ENCODE results near the gene GUCA2A. TPM values are rescaled to one million over a fixed set of nuclear protein-coding genes. Genes with fewer than 3 reads are reported as not detected.

GUCA2A gene
- total RNA-seq, 1 donor from 2014 or later: not detected

DNA sequence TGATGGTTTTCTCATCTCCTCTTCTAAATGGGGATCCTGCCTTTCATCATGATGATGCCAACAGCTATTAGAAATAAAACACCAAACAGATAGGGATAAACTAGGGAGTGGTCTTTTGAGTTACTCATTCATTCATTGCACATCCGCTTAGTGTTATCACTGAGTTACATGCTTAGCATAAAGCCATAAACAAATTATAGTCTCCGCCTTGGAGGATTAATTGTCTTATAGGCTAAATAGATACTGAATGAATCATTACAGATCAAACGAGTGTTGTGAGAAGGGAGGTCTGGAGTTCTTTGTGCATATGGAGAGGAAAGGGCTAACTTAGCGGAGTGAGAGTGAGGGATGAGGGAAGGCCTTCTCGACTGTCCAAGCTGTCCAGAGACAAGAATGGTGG, 31.2 kb downstream of the GUCA2A start:
- Mint-ChIP-seq H3K4me1 (ENCODE audit: low read depth) (peaks cover 6% of the 10 kb centered on the region), H3K4me3 (ENCODE audit: low read depth) (no peak overlapping the region), H3K9me3 (ENCODE audit: low read depth) (no peaks in the 10 kb centered on the region), H3K36me3 (ENCODE audit: insufficient read depth) (no peaks in the 10 kb centered on the region), H3K27ac (no peak overlapping the region), H3K27me3 (peaks cover 6% of the 10 kb centered on the region)
- DNase-seq (ENCODE audit: low spot score, unreplicated experiment): no peak
- no peak for TF ChIP-seq CTCF (IDR thresholded peaks at IDR 0.05; ENCODE audit: unreplicated experiment)

- no peak overlapping the region for H3K27ac Mint-ChIP-seq
- no peak overlapping the region for H3K4me3 Mint-ChIP-seq (ENCODE audit: low read depth)
- no peaks in the 10 kb centered on the region for H3K9me3 Mint-ChIP-seq (ENCODE audit: low read depth)
- H3K27me3 Mint-ChIP-seq: peaks cover 17% of the 10 kb centered on the region
- TF ChIP-seq CTCF (IDR thresholded peaks at IDR 0.05; ENCODE audit: unreplicated experiment): no peak
- no peak for DNase-seq (ENCODE audit: low spot score, unreplicated experiment)
- H3K4me1 Mint-ChIP-seq (ENCODE audit: low read depth): peaks cover 1% of the 10 kb centered on the region
- H3K36me3 Mint-ChIP-seq (ENCODE audit: insufficient read depth): no peaks in the 10 kb centered on the region
Observed at GRCh38 chr1:42130061-42130660, 34.4 kb downstream of the GUCA2A start.

GRCh38 chr1:42128964-42129363, 35.6 kb downstream of the GUCA2A start:
- peaks cover 17% of the 10 kb centered on the region for H3K27me3 Mint-ChIP-seq
- DNase-seq (ENCODE audit: low spot score, unreplicated experiment): no peak
- H3K9me3 Mint-ChIP-seq (ENCODE audit: low read depth): no peaks in the 10 kb centered on the region
- H3K36me3 Mint-ChIP-seq (ENCODE audit: insufficient read depth): no peaks in the 10 kb centered on the region
- no peaks in the 10 kb centered on the region for H3K4me1 Mint-ChIP-seq (ENCODE audit: low read depth)
- no peak overlapping the region for H3K4me3 Mint-ChIP-seq (ENCODE audit: low read depth)
- no peak overlapping the region for H3K27ac Mint-ChIP-seq
- TF ChIP-seq CTCF (IDR thresholded peaks at IDR 0.05; ENCODE audit: unreplicated experiment): no peak

- Mint-ChIP-seq H3K27ac (no peak overlapping the region), H3K9me3 (ENCODE audit: low read depth) (no peaks in the 10 kb centered on the region), H3K4me1 (ENCODE audit: low read depth) (no peaks in the 10 kb centered on the region), H3K36me3 (ENCODE audit: insufficient read depth) (no peaks in the 10 kb centered on the region), H3K4me3 (ENCODE audit: low read depth) (no peak overlapping the region), H3K27me3 (peaks cover 17% of the 10 kb centered on the region)
- TF ChIP-seq CTCF (IDR thresholded peaks at IDR 0.05; ENCODE audit: unreplicated experiment): no peak
- DNase-seq (ENCODE audit: low spot score, unreplicated experiment): no peak
Observed at GRCh38 chr1:42128499-42128898, 36.0 kb downstream of the GUCA2A start.

GRCh38 chr1:42127767-42128166, 36.8 kb downstream of the GUCA2A start:
- H3K27ac Mint-ChIP-seq: no peak overlapping the region
- no peaks in the 10 kb centered on the region for H3K4me1 Mint-ChIP-seq (ENCODE audit: low read depth)
- H3K9me3 Mint-ChIP-seq (ENCODE audit: low read depth): no peaks in the 10 kb centered on the region
- no peak for TF ChIP-seq CTCF (IDR thresholded peaks at IDR 0.05; ENCODE audit: unreplicated experiment)
- no peak overlapping the region for H3K4me3 Mint-ChIP-seq (ENCODE audit: low read depth)
- no peak for DNase-seq (ENCODE audit: low spot score, unreplicated experiment)
- H3K36me3 Mint-ChIP-seq (ENCODE audit: insufficient read depth): no peaks in the 10 kb centered on the region
- H3K27me3 Mint-ChIP-seq: peaks cover 17% of the 10 kb centered on the region
